GM12878 (cell line): ENCODE results near the gene FOXD4. TPM values are rescaled to one million over a fixed set of nuclear protein-coding genes. Genes with fewer than 3 reads are reported as not detected.
"Not testable (repeated sequence)": the region's sequence is repeated elsewhere in the genome, so short reads cannot be mapped to it uniquely, and the experiment has no call there.

Source experiments
- ATAC-seq: fragments of 200-7000 bp; cut with Tn5 transposase; 3 replicates; pipeline ENCODE4 v1.9.1; 2020; ENCODE audit warnings: mild to moderate bottlenecking, moderate library complexity
- BruUV-seq: library from RNA; stranded (reverse); fragments of 400-500 nt; replicated peaks from 2 replicates; lab custom pipeline; 2021; lab: Mats Ljungman, UMichigan
- CTCF ChIA-PET: fragments of 300-600 bp; sonication (Branson Sonifier 250); formaldehyde crosslinking; extraction: SDS; loops from one replicate; lab custom pipeline; 2021; ENCODE audit warnings: inconsistent platforms; lab: Yijun Ruan, JAX
- POLR2A ChIA-PET: fragments of 350-600 bp; formaldehyde crosslinking; extraction: SDS; loops from one replicate; lab custom pipeline; 2021; ENCODE audit warnings: inconsistent platforms; lab: Charles Lee
- RAD21 ChIA-PET: fragments of 300-600 bp; sonication (Branson Sonifier 250); formaldehyde crosslinking; loops from one replicate; lab custom pipeline; 2023; ENCODE audit warnings: antibody characterized with exemption; ENCODE audit not compliant: unreplicated experiment; lab: Charles Lee
- SMC1A ChIA-PET: fragments of 300-600 bp; sonication (Branson Sonifier 250); formaldehyde crosslinking; loops from one replicate; lab custom pipeline; 2023; ENCODE audit not compliant: unreplicated experiment, uncharacterized antibody; lab: Charles Lee
- DNase-seq: peaks from one replicate; pipeline ENCODE4 v3.0.0-alpha.2; 2011; ENCODE audit warnings: low read depth, low spot score
- FAIRE-seq: peaks from 3 replicates; lab custom pipeline; 2011; peaks lifted over from hg19 to GRCh38; lab: Jason Lieb, UNC
- H2AFZ ChIP-seq: 2 replicates; pipeline ENCODE4 v1.6.0; 2011; ENCODE audit warnings: low read depth, low read length, control low read depth; ENCODE audit not compliant: control insufficient read depth
- H3K27ac ChIP-seq: 2 replicates; pipeline ENCODE4 v1.5.1; 2011; ENCODE audit warnings: control low read depth; ENCODE audit not compliant: control insufficient read depth, insufficient read depth
- H3K27me3 ChIP-seq, 2 experiments: replicated peaks in 1 of 2; 2 replicates each; pipeline versions ENCODE4 v1.6.0 to v1.6.1; 2011; ENCODE audit warnings: low read length in 1 of 2; ENCODE audit not compliant: control insufficient read depth in 2 of 2, insufficient read depth in 2 of 2
- H3K36me3 ChIP-seq, 2 experiments: 2 replicates each; pipeline ENCODE4 v1.5.1; 2011; ENCODE audit warnings: low read length in 1 of 2; ENCODE audit not compliant: control insufficient read depth in 2 of 2, insufficient read depth in 2 of 2
- H3K4me1 ChIP-seq: 2 replicates; pipeline ENCODE4 v1.6.1; 2011; ENCODE audit warnings: mild to moderate bottlenecking, low read length, moderate library complexity, mixed read lengths; ENCODE audit not compliant: control insufficient read depth, insufficient read depth
- H3K4me2 ChIP-seq: 2 replicates; pipeline ENCODE4 v1.6.0; 2011; ENCODE audit warnings: control low read depth; ENCODE audit not compliant: control insufficient read depth, insufficient read depth
- H3K4me3 ChIP-seq: fragments of 200-600 bp; sonication (generic); 2 replicates; pipeline ENCODE4 v1.5.1; 2016
- H3K79me2 ChIP-seq: 2 replicates; pipeline ENCODE4 v1.6.0; 2011; ENCODE audit warnings: low read length; ENCODE audit not compliant: control insufficient read depth, insufficient read depth
- H3K9ac ChIP-seq: 2 replicates; pipeline ENCODE4 v1.8.0; 2011; ENCODE audit warnings: low read length, control low read depth, mixed read lengths; ENCODE audit not compliant: control insufficient read depth, insufficient read depth
- H3K9me3 ChIP-seq: replicated peaks from 3 replicates; pipeline ENCODE4 v1.5.1; 2011; ENCODE audit warnings: mild to moderate bottlenecking, low read length; ENCODE audit not compliant: control insufficient read depth, insufficient read depth
- H4K20me1 ChIP-seq: 2 replicates; pipeline ENCODE4 v1.6.0; 2011; ENCODE audit not compliant: control insufficient read depth, insufficient read depth
- WGBS: methylation state at CpG from one replicate; pipeline ENCODE4 v1.1.6; 2016; ENCODE audit warnings: low lambda C conversion rate; ENCODE audit not compliant: insufficient replicate concordance, insufficient coverage; ENCODE audit errors: missing lambda C conversion rate; 5-methylcytosine and 5-hydroxymethylcytosine counted together
- in situ Hi-C: fragments of 300-500 bp; cut with MboI; formaldehyde crosslinking; loops from 9 replicates; pipeline ENCODE4 v1.14.3; 2018; ENCODE audit warnings: mixed read lengths
- intact Hi-C: fragments of 100-400 bp; cut with micrococcal nuclease; formaldehyde crosslinking; loops from one replicate; pipeline ENCODE4 v1.14.2; 2022; ENCODE audit not compliant: unreplicated experiment
- polyA plus RNA-seq, 11 experiments: library from polyadenylated mRNA; depleted of rRNA in 4 of 11; unstranded in 6 of 11; stranded (reverse) in 5 of 11; fragments of >200 nt; fragmentation: Nextera tagmentation in 4 of 11; fragmentation: Illumina TruSeq in 1 of 11; extraction: Ambion mirVana in 4 of 11; extraction: Trizol in 1 of 11; gene quantifications; 1 replicate in 1 of 11; 2 replicates in 10 of 11; pipeline versions ENCODE4 v1.2.1 to v1.2.3, GENCODE V29; 2011 to 2016; ENCODE audit warnings: inconsistent platforms in 2 of 11, missing spikeins in 2 of 11, low read depth in 1 of 11
- total RNA-seq, 4 experiments: library from RNA; depleted of rRNA in 3 of 4; stranded (reverse); fragments of >200 nt in 3 of 4; fragmentation: Illumina TruSeq in 1 of 4; extraction: Trizol in 1 of 4; gene quantifications; 2 replicates each; pipeline versions ENCODE4 v1.2.1 to v1.2.3, GENCODE V29; 2013 to 2021

Gene FOXD4
- total and polyA plus RNA-seq, 10 of the 15 experiments (the other 5 are each of a cell fraction or from before 2014, with no cell fraction given) = 0.09 to 0.34 (median 0.20) TPM; not detected in 4

GRCh38 chr9:73900-74525, 44.2 kb downstream of the FOXD4 start:
- SMC1A ChIA-PET, BruUV-seq, H3K27ac ChIP-seq, H3K4me1 ChIP-seq, intact Hi-C loops, H3K9me3 ChIP-seq, DNase-seq, H3K4me2 ChIP-seq, RAD21 ChIA-PET, POLR2A ChIA-PET, H3K4me3 ChIP-seq, H3K79me2 ChIP-seq, FAIRE-seq, CTCF ChIA-PET, H4K20me1 ChIP-seq, H3K36me3 ChIP-seq, H2AFZ ChIP-seq, H3K27me3 ChIP-seq, in situ Hi-C loops, H3K9ac ChIP-seq: not testable (repeated sequence)
- 21% methylated on average over 13 of the region's 18 CpGs for whole genome bisulfite sequencing
- ATAC-seq = peak; percentile 33; the same call in 2 of the 3 replicates

GRCh38 chr9:73076-73899, 44.9 kb downstream of the FOXD4 start:
- peak; percentile 27; the same call in 1 of the 3 replicates for ATAC-seq
- H3K27ac ChIP-seq, H3K4me1 ChIP-seq, CTCF ChIA-PET, H3K79me2 ChIP-seq, H3K9ac ChIP-seq, H3K36me3 ChIP-seq, H3K9me3 ChIP-seq, H3K27me3 ChIP-seq, FAIRE-seq, RAD21 ChIA-PET, H3K4me2 ChIP-seq, in situ Hi-C loops, H4K20me1 ChIP-seq, H3K4me3 ChIP-seq, POLR2A ChIA-PET, H2AFZ ChIP-seq, DNase-seq, BruUV-seq, SMC1A ChIA-PET, intact Hi-C loops: not testable (repeated sequence)
- WGBS = 59% methylated on average over 45 of the region's 109 CpGs

Other genes with a start within 250 kb of the FOXD4 start
- 9.4 and 9.8 TPM in 2 replicates for gene WASHC1, start 89.0 kb downstream of the FOXD4 start, total RNA-seq (2014; rRNA removed)
- 4.3 and 4.9 TPM in 2 replicates for gene WASHC1, start 89.0 kb downstream of the FOXD4 start, total RNA-seq (2014; rRNA removed; fragmentation: Illumina TruSeq; extraction: Trizol)
- 13.3 and 15.5 TPM in 2 replicates for gene WASHC1, start 89.0 kb downstream of the FOXD4 start, total RNA-seq (2021)
- 4.3 and 11.8 TPM in 2 replicates for gene WASHC1, start 89.0 kb downstream of the FOXD4 start, polyA plus RNA-seq (2011; rRNA removed)
- gene WASHC1, start 89.0 kb downstream of the FOXD4 start, polyA plus RNA-seq (2014; fragmentation: Illumina TruSeq; extraction: Trizol) = 0.62 and 3.0 TPM in 2 replicates
- under 1 TPM; 0.19 to 0.71 TPM for gene WASHC1, start 89.0 kb downstream of the FOXD4 start, polyA plus RNA-seq (2014; fragmentation: Nextera tagmentation; extraction: Ambion mirVana)
- 11.1 and 14.7 TPM in 2 replicates for gene WASHC1, start 89.0 kb downstream of the FOXD4 start, polyA plus RNA-seq (2014; rRNA removed)
- 1 to 10 TPM; 6.0 to 6.9 TPM for gene WASHC1, start 89.0 kb downstream of the FOXD4 start, polyA plus RNA-seq (2016; fragmentation: Nextera tagmentation; extraction: Ambion mirVana)
- gene ZNG1A, start 60.6 kb upstream of the FOXD4 start, total RNA-seq (2014; rRNA removed) = 48.0 and 50.5 TPM in 2 replicates
- 104 and 108 TPM in 2 replicates for gene ZNG1A, start 60.6 kb upstream of the FOXD4 start, total RNA-seq (2014; rRNA removed; fragmentation: Illumina TruSeq; extraction: Trizol)
- 52.2 and 55.5 TPM in 2 replicates for gene ZNG1A, start 60.6 kb upstream of the FOXD4 start, total RNA-seq (2021)
- gene ZNG1A, start 60.6 kb upstream of the FOXD4 start, polyA plus RNA-seq (2011; rRNA removed) = 51.3 and 69.0 TPM in 2 replicates
- 84.8 and 110 TPM in 2 replicates for gene ZNG1A, start 60.6 kb upstream of the FOXD4 start, polyA plus RNA-seq (2014; fragmentation: Illumina TruSeq; extraction: Trizol)
- 100 to 1,000 TPM; 154 to 179 TPM for gene ZNG1A, start 60.6 kb upstream of the FOXD4 start, polyA plus RNA-seq (2014; fragmentation: Nextera tagmentation; extraction: Ambion mirVana)
- gene ZNG1A, start 60.6 kb upstream of the FOXD4 start, polyA plus RNA-seq (2014; rRNA removed) = 50.7 and 61.5 TPM in 2 replicates
- gene ZNG1A, start 60.6 kb upstream of the FOXD4 start, polyA plus RNA-seq (2016; fragmentation: Nextera tagmentation; extraction: Ambion mirVana) = 100 to 1,000 TPM; 134 to 136 TPM
- 44.9 and 48.3 TPM in 2 replicates for gene DOCK8, start 96.4 kb upstream of the FOXD4 start, total RNA-seq (2014; rRNA removed)
- gene DOCK8, start 96.4 kb upstream of the FOXD4 start, total RNA-seq (2014; rRNA removed; fragmentation: Illumina TruSeq; extraction: Trizol) = 49.5 and 55.2 TPM in 2 replicates
- 90.6 and 100 TPM in 2 replicates for gene DOCK8, start 96.4 kb upstream of the FOXD4 start, total RNA-seq (2021)
- 34.4 and 43.4 TPM in 2 replicates for gene DOCK8, start 96.4 kb upstream of the FOXD4 start, polyA plus RNA-seq (2011; rRNA removed)
- 53.5 and 62.9 TPM in 2 replicates for gene DOCK8, start 96.4 kb upstream of the FOXD4 start, polyA plus RNA-seq (2014; fragmentation: Illumina TruSeq; extraction: Trizol)
- 10 to 100 TPM; 35.4 to 35.6 TPM for gene DOCK8, start 96.4 kb upstream of the FOXD4 start, polyA plus RNA-seq (2014; fragmentation: Nextera tagmentation; extraction: Ambion mirVana)
- 40.9 and 43.5 TPM in 2 replicates for gene DOCK8, start 96.4 kb upstream of the FOXD4 start, polyA plus RNA-seq (2014; rRNA removed)
- 10 to 100 TPM; 43.9 to 45.6 TPM for gene DOCK8, start 96.4 kb upstream of the FOXD4 start, polyA plus RNA-seq (2016; fragmentation: Nextera tagmentation; extraction: Ambion mirVana)